Neural progenitor cell (in vitro differentiated cells): Measurements from ENCODE around the gene DIRAS1. TPM values are rescaled to one million over a fixed set of nuclear protein-coding genes. Genes with fewer than 3 reads are reported as not detected.

Experiments
- DNase-seq: peaks from one replicate; pipeline ENCODE4 v3.0.0-alpha.2; 2016; ENCODE audit warnings: low spot score
- H2AFZ ChIP-seq: fragments of 200-600 bp; sonication (generic); replicated peaks from 2 replicates; pipeline ENCODE4 v1.6.1; 2016; ENCODE audit warnings: antibody characterized with exemption
- H3F3A ChIP-seq: fragments of 200-600 bp; sonication (generic); 2 replicates; pipeline ENCODE4 v1.6.1; 2016; ENCODE audit warnings: antibody characterized with exemption, low read depth
- H3K27ac ChIP-seq: fragments of 200-600 bp; sonication (generic); 2 replicates; pipeline ENCODE4 v1.5.1; 2016; ENCODE audit warnings: mild to moderate bottlenecking
- H3K27me3 ChIP-seq: fragments of 200-600 bp; sonication (generic); 2 replicates; pipeline ENCODE4 v1.6.1; 2016; ENCODE audit warnings: mild to moderate bottlenecking, moderate library complexity
- H3K36me3 ChIP-seq: fragments of 200-600 bp; sonication (generic); 2 replicates; pipeline ENCODE4 v1.5.1; 2016
- H3K4me1 ChIP-seq: fragments of 200-600 bp; sonication (generic); 2 replicates; pipeline ENCODE4 v1.6.1; 2016; ENCODE audit warnings: mixed run types
- H3K4me2 ChIP-seq: fragments of 200-600 bp; sonication (generic); 2 replicates; pipeline ENCODE4 v1.6.1; 2016
- H3K4me3 ChIP-seq: fragments of 200-600 bp; sonication (generic); 2 replicates; pipeline ENCODE4 v1.5.1; 2016
- H3K79me2 ChIP-seq: fragments of 200-600 bp; sonication (generic); 2 replicates; pipeline ENCODE4 v1.6.1; 2016; ENCODE audit warnings: low read depth
- H3K9ac ChIP-seq: fragments of 200-600 bp; sonication (generic); 2 replicates; pipeline ENCODE4 v1.6.1; 2016
- H3K9me3 ChIP-seq: fragments of 200-600 bp; sonication (generic); 2 replicates; pipeline ENCODE4 v1.5.1; 2016; ENCODE audit warnings: low read depth
- H4K20me1 ChIP-seq: fragments of 200-600 bp; sonication (generic); 2 replicates; pipeline ENCODE4 v1.6.1; 2016; ENCODE audit warnings: low read depth
- H3K27ac Mint-ChIP-seq: 3 replicates; pipeline ENCODE4 v1.8.0; 2021; ENCODE audit warnings: mixed read lengths
- H3K27me3 Mint-ChIP-seq: 2 replicates; pipeline ENCODE4 v1.8.0; 2022; ENCODE audit warnings: low read depth, mild to moderate bottlenecking, inconsistent platforms, moderate library complexity, mixed read lengths; ENCODE audit not compliant: insufficient read depth
- H3K36me3 Mint-ChIP-seq: 3 replicates; pipeline ENCODE4 v1.8.0; 2021; ENCODE audit warnings: mixed read lengths
- H3K4me1 Mint-ChIP-seq: 3 replicates; pipeline ENCODE4 v1.8.0; 2021; ENCODE audit warnings: mixed read lengths
- H3K4me3 Mint-ChIP-seq: 3 replicates; pipeline ENCODE4 v1.8.0; 2021; ENCODE audit warnings: mild to moderate bottlenecking, moderate library complexity, mixed read lengths
- H3K9me3 Mint-ChIP-seq: 3 replicates; pipeline ENCODE4 v1.8.0; 2020; ENCODE audit warnings: mixed read lengths
- CTCF ChIP-seq: fragments of 200-600 bp; sonication (generic); IDR thresholded peaks from 2 replicates; pipeline ENCODE4 v1.5.1; 2017; ENCODE audit warnings: antibody characterized with exemption, mild to moderate bottlenecking
- EZH2 ChIP-seq: fragments of 200-600 bp; sonication (generic); IDR thresholded peaks from 2 replicates; pipeline ENCODE4 v1.6.1; 2017; ENCODE audit warnings: antibody characterized with exemption, mild to moderate bottlenecking, moderate library complexity
- EZH2phosphoT487 ChIP-seq: fragments of 200-600 bp; sonication (generic); IDR thresholded peaks from 2 replicates; pipeline ENCODE4 v1.6.1; 2017; ENCODE audit warnings: antibody characterized with exemption
- total RNA-seq: library from RNA; depleted of rRNA; stranded (reverse); fragments of >200 nt; gene quantifications from 2 replicates; pipeline ENCODE4 v1.2.3, GENCODE V29; 2015; ENCODE audit warnings: low replicate concordance

Gene DIRAS1
- total RNA-seq, 1 donor from 2014 or later: 2.7 TPM

GRCh38 chr19:2768365-2769132, 47.4 kb upstream of the DIRAS1 start:
- Histone ChIP-seq H3K9ac (no peak overlapping the region), H4K20me1 (peaks cover 45% of the 10 kb centered on the region), H3K27ac (no peak overlapping the region), H3K4me3 (no peak overlapping the region), H3F3A (no peaks in the 10 kb centered on the region), H3K27me3 (no peaks in the 10 kb centered on the region), H2AFZ (no peak overlapping the region), H3K36me3 (no peaks in the 10 kb centered on the region), H3K9me3 (no peaks in the 10 kb centered on the region), H3K4me1 (no peaks in the 10 kb centered on the region), H3K4me2 (no peak overlapping the region), H3K79me2 (peaks cover 42% of the 10 kb centered on the region)
- peaks cover 6% of the 10 kb centered on the region for H3K4me1 Mint-ChIP-seq
- H3K27me3 Mint-ChIP-seq: no peaks in the 10 kb centered on the region
- TF ChIP-seq CTCF (no peak), EZH2 (no peak)
- no peaks in the 10 kb centered on the region for H3K9me3 Mint-ChIP-seq
- H3K4me3 Mint-ChIP-seq: no peak overlapping the region
- no peak overlapping the region for H3K27ac Mint-ChIP-seq
- peaks cover 3% of the 10 kb centered on the region for H3K36me3 Mint-ChIP-seq
- DNase-seq: no peak

GRCh38 chr19:2767688-2768087, 46.5 kb upstream of the DIRAS1 start:
- Histone ChIP-seq H3K9me3 (no peaks in the 10 kb centered on the region), H2AFZ (no peak overlapping the region), H3F3A (no peaks in the 10 kb centered on the region), H3K79me2 (peaks cover 42% of the 10 kb centered on the region), H3K27me3 (no peaks in the 10 kb centered on the region), H4K20me1 (peaks cover 48% of the 10 kb centered on the region), H3K4me3 (no peak overlapping the region), H3K36me3 (no peaks in the 10 kb centered on the region), H3K4me1 (no peaks in the 10 kb centered on the region), H3K9ac (no peak overlapping the region), H3K27ac (no peak overlapping the region), H3K4me2 (no peak overlapping the region)
- H3K36me3 Mint-ChIP-seq: peaks cover 3% of the 10 kb centered on the region
- no peaks in the 10 kb centered on the region for H3K27me3 Mint-ChIP-seq
- H3K9me3 Mint-ChIP-seq: no peaks in the 10 kb centered on the region
- no peak overlapping the region for H3K4me3 Mint-ChIP-seq
- TF ChIP-seq EZH2 (no peak), CTCF (no peak), EZH2phosphoT487 (no peak)
- H3K4me1 Mint-ChIP-seq: peaks cover 6% of the 10 kb centered on the region
- no peak for DNase-seq
- H3K27ac Mint-ChIP-seq: no peak overlapping the region

GRCh38 chr19:2766594-2767372, 45.6 kb upstream of the DIRAS1 start:
- H3K27ac Mint-ChIP-seq: peak overlapping the region; percentile 90
- no peak overlapping the region for H3K4me3 ChIP-seq
- no peaks in the 10 kb centered on the region for H3K4me1 ChIP-seq
- H3K36me3 Mint-ChIP-seq: peaks cover 3% of the 10 kb centered on the region
- peaks cover 40% of the 10 kb centered on the region for H4K20me1 ChIP-seq
- peaks cover 6% of the 10 kb centered on the region for H3K4me1 Mint-ChIP-seq
- H3K9me3 Mint-ChIP-seq: no peaks in the 10 kb centered on the region
- H2AFZ ChIP-seq: no peak overlapping the region
- H3F3A ChIP-seq: no peaks in the 10 kb centered on the region
- no peak overlapping the region for H3K4me3 Mint-ChIP-seq
- H3K36me3 ChIP-seq: no peaks in the 10 kb centered on the region
- TF ChIP-seq CTCF (no peak), EZH2phosphoT487 (no peak), EZH2 (no peak)
- no peak overlapping the region for H3K27ac ChIP-seq
- H3K27me3 Mint-ChIP-seq: no peaks in the 10 kb centered on the region
- peaks cover 34% of the 10 kb centered on the region for H3K79me2 ChIP-seq
- no peak overlapping the region for H3K9ac ChIP-seq
- no peak overlapping the region for H3K4me2 ChIP-seq
- no peaks in the 10 kb centered on the region for H3K27me3 ChIP-seq
- no peaks in the 10 kb centered on the region for H3K9me3 ChIP-seq
- DNase-seq: no peak
